Iris pigment epithelial cell (primary cell): Measurements from ENCODE around the gene EEF1AKMT3.
A peak's percentile ranks its signal among the peaks of the same experiment; 100 is the strongest.

Experiments used
- DNase-seq: peaks from one replicate; pipeline ENCODE4 v3.0.0-alpha.2; 2011; ENCODE audit warnings: low read depth

The EEF1AKMT3 gene

DNA sequence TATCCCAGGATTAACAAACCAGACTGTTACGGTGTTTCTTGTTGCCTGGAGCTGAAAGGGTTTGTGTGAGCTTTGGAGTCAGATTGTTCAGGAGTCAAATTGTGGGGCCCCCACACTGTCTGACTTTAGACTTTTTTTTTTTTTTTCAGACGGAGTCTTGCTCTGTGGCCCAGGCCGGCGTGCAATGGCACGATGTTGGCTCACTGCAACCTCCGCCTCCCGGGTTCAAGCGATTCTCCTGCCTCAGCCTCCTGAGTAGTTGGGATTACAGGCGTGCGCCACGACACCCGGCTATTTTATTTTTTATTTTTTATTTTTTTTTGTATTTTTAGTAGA is 11.0 kb downstream of the EEF1AKMT3 start:
- DNase-seq: no peak

DNA sequence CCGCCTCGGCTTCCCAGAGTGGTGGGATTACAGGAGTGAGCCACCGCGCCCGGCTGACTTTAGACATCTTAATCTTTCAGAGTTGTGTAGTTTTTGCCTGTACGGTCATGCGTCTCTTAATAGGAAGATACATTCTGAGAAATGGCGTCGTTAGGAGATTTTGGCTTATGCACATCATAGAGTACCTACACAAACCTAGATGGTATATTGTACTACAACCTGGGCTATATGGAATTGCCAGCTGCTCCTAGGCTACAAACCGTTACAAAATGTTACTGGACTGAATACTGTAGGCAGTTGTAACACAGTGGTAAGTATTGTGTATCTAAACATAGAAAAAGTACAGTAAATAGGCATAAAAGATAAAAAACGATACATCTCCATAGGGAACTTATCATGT is 11.4 kb downstream of the EEF1AKMT3 start:
- DNase-seq: no peak

- peak; percentile 93 for DNase-seq
Measured at GRCh38 chr12:57793920-57794319, 21.5 kb downstream of the EEF1AKMT3 start.

GRCh38 chr12:57795354-57795753 is 22.9 kb downstream of the EEF1AKMT3 start:
- peak; percentile 36 for DNase-seq

GRCh38 chr12:57796996-57797395 is 24.6 kb downstream of the EEF1AKMT3 start:
- no peak for DNase-seq

- no peak for DNase-seq
Measured at GRCh38 chr12:57797933-57798332, 25.5 kb downstream of the EEF1AKMT3 start.

GRCh38 chr12:57800965-57801364 is 28.6 kb downstream of the EEF1AKMT3 start:
- DNase-seq: no peak

- DNase-seq: no peak
Measured at GRCh38 chr12:57802607-57803006, 30.2 kb downstream of the EEF1AKMT3 start.

DNA sequence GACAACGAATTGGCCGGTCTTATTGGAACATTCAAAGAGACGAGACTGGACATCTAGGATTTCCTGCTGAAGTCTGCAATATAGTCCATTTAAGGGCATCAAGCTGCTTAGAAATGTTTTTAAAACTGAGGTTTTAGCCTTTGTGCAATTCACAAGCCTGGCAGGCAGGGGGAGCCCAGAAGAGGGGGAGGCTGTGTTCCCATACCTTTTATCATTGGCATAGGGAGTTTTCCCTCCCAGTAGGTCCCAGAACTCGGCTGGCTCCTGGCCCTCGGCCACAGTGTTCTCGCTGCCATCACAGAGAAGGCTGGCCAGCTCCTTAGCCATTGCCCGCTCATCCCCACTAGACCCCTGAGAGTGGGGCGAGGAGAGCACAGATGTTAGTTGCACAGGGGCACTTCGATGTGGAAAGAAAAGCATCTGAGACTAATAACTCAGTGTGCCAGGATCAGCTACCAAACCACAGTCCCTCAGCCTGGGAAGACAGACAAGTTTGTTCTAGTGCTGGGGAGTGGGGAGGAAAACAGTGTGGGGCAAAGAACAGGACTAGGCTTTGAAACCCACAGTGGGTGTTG is 31.0 kb downstream of the EEF1AKMT3 start:
- peak; percentile 40 for DNase-seq

DNA sequence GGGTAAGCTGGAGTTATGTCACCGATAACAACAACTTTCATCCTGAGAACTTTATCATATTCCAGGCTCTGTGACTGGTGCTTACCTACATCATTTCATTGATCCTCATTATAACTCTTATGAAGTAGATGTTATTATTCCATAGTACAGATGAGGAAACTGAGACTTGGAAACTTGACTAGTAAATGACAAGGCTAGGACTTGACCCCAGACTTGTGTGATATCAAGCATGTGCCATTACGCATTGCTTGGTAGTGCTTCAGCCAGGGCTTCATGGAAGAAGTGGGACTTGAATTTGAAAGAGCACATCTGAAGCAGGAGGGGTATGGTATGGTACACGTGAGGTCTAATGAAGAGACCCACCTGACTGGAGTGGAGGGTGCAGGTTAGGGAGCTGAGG is 34.3 kb downstream of the EEF1AKMT3 start:
- no peak for DNase-seq

DNA sequence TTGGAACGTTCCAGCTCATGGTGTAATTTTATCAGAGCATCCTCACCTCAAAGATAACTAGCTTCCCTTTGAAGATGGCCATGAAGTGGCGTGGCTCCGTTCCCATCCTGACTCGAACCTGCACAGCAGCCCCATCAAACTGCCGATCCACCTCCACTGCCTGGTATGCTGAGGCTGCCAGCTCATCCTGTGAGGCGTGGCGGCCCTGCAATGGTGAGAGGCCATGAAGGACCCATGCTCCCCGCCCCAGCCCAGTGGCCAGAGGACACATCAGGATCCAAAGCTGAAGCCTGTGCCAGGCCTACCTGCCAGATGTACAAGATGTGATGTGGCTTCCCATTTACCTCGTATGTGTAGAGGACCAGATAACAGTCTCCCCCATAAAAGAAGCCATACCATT is 34.9 kb downstream of the EEF1AKMT3 start:
- no peak for DNase-seq

- no peak for DNase-seq
Measured at GRCh38 chr12:57808351-57808750, 35.9 kb downstream of the EEF1AKMT3 start.

DNA sequence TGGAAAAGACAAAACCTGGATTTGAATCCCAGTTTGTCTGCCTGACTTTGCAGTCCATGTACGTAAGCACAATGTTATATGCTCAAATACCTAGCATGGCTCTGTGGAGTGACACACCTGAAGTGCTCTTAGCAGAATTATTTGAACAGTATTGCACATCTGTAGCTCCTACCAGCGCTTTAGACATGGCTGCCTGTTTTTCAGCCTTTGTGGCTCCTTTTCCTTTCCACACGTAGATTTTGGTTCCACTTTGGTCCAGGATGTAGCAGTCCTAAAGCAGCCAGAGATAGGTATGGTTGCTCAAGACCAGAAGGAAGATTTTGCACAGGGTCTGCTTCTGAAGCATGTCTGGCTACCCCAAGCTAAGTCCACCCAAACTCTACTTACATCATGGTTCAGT is 37.0 kb downstream of the EEF1AKMT3 start:
- DNase-seq: no peak

DNA sequence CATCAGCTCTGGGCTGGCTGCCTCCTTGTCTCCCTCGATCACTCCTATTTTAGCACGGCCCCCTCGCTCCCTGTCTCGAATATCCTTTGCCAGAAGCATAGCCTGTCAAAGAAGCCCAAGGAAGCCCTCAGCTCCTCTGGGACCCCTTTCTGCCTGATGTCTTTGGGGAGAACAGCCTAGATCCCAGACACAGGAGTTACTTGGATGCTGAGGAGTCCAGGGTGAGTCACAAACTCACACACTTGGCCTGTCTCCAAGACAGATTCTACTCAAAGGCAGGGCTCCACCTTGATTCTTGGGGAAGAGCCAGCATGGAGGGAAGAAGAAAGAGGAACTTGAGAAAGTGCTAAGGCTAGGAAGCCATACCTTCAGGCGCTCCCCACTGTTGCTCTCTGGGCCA is 38.0 kb downstream of the EEF1AKMT3 start:
- DNase-seq: peak; percentile 70

- no peak for DNase-seq
Measured at GRCh38 chr12:57811028-57811755, 38.8 kb downstream of the EEF1AKMT3 start.

DNA sequence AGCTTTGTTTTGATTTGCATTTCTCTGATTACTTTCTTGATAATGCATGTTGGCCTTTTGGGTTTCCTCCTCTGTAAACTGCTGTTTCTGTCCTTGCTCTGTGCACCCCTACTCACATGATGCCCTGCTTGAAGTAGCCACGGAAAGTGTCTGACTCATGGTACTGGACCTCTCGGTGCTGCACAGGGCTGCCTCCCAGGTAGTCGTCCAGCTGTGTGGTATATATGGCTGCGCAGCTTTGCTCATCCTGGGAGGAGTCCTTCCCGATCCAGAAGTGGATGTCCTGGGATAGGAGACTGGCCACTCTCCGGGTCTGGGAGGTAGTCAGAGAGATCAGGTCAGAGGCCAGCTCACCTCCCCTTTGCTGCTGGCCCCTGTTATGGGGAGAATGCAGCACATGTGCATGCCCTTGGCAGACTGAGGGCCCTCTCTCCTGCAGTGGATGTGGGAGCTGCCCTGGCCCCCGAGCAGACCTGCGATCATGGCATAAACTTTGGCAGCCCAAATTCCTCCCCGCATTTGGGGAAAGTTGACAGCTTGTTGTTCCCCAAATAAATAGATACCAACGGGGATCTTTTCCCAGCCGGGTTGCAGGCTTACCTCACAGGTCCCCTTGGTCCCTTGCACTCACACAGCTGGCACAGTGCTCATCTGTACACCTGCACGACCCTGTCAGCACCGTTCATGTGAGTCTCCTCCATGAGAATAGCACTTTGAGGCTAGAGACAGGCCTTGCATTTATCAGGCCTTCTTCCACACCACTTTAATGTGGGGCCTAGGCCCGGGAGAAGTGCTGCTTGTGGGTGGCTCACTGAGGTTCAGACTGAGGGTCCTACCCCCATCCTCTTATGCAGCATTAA is 40.9 kb downstream of the EEF1AKMT3 start:
- peak; percentile 33 for DNase-seq

GRCh38 chr12:57813971-57814772 is 41.8 kb downstream of the EEF1AKMT3 start:
- DNase-seq: no peak

GRCh38 chr12:57815177-57816000 is 43.0 kb downstream of the EEF1AKMT3 start:
- no peak for DNase-seq

DNA sequence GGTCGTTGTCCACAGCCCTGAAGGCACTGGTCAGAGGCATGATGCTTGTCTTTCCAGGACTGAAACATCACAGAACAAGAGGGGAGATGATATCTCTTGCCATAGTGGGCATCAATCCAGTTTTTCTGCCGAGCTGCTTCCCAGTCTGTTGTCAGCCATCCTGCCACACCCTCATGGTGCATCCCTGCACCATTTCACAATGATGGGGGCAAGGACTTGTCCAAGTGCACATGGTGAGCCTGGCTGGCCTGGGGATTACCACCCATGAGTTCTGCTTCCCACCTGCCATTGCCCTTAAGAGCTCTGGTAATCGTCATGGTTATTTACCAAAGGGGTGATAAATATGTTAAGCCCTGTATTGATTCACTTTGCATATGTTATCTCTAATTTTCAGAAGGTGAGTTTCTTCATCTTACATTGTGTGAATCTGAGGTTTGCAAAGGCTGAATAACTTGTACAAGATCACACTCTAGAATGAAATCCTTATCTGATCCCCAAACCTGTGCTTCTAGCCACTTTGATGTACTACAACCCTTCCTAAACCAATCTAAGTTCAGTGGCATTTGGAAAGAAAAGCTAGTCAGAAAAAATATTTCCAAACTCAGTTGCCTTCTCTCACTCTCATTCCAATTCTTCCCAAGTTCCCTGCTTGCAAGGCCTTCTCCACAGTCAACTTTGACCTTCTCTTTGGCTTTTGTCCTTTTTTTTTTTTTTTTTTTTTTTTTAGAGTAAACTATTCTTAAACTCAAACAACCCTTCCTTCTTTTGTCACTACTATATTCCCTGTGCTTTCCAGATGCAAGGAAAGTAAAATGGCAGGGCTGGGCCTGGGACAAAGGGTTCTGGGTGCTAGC is 43.8 kb downstream of the EEF1AKMT3 start:
- no peak for DNase-seq

DNA sequence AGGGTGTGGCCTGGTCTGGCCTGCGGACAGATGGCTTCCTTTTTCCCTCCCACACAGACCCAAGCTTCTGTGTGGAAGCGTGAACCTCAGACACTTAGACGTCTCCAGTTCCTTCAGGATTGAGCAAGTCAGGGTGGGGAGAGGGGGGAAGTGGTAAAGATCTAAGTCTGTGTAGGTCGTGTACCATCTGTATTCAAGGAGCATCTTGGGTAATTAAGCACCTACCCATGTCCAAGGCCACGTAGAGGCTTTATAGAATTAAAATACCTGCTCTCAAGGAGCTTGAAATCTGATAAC is 44.4 kb downstream of the EEF1AKMT3 start:
- peak; percentile 45 for DNase-seq
